Karpas-422 (cell line): Measurements from ENCODE around the gene WDR83. TPM values are rescaled to one million over a fixed set of nuclear protein-coding genes. Genes with fewer than 3 reads are reported as not detected.

Source experiments
- DNase-seq: peaks from one replicate; pipeline ENCODE4 v3.0.0-alpha.2; 2015
- H2AFZ ChIP-seq: fragments of 200-600 bp; sonication (generic); 2 replicates; pipeline ENCODE4 v1.6.1; 2014; ENCODE audit warnings: antibody characterized with exemption, low read length, mixed read lengths
- H3K27ac ChIP-seq: fragments of 200-600 bp; sonication (generic); 2 replicates; pipeline ENCODE4 v1.5.1; 2014; ENCODE audit warnings: mild to moderate bottlenecking, low read length, moderate library complexity
- H3K27me3 ChIP-seq: fragments of 200-600 bp; sonication (generic); 2 replicates; pipeline ENCODE4 v1.6.1; 2014; ENCODE audit warnings: low read length, mixed read lengths
- H3K36me3 ChIP-seq: fragments of 200-600 bp; sonication (generic); 2 replicates; pipeline ENCODE4 v1.6.1; 2014; ENCODE audit warnings: low read length, mixed read lengths; ENCODE audit not compliant: insufficient read depth
- H3K4me1 ChIP-seq: fragments of 200-600 bp; sonication (generic); 2 replicates; pipeline ENCODE4 v1.6.1; 2014; ENCODE audit warnings: mild to moderate bottlenecking, low read length, mixed read lengths
- H3K4me2 ChIP-seq: fragments of 200-600 bp; sonication (generic); 2 replicates; pipeline ENCODE4 v1.6.1; 2014; ENCODE audit warnings: low read length, low read depth, mild to moderate bottlenecking; ENCODE audit not compliant: poor library complexity, severe bottlenecking
- H3K4me3 ChIP-seq: fragments of 200-600 bp; sonication (generic); 2 replicates; pipeline ENCODE4 v1.5.1; 2014; ENCODE audit warnings: mild to moderate bottlenecking, antibody characterized with exemption, low read length, mixed read lengths
- H3K79me2 ChIP-seq: fragments of 200-600 bp; sonication (generic); 2 replicates; pipeline ENCODE4 v1.6.1; 2014; ENCODE audit warnings: mild to moderate bottlenecking, low read length, mixed read lengths
- H3K9ac ChIP-seq: fragments of 200-600 bp; sonication (generic); 2 replicates; pipeline ENCODE4 v1.6.0; 2014; ENCODE audit warnings: low read length
- H3K9me2 ChIP-seq: fragments of 200-600 bp; sonication (generic), shearing (Covaris generic); replicated peaks from 2 replicates; pipeline ENCODE4 v1.6.0; 2014; ENCODE audit warnings: mild to moderate bottlenecking, low read length, moderate library complexity; ENCODE audit not compliant: insufficient read depth
- H3K9me3 ChIP-seq: fragments of 300-700, 200-600 bp; sonication (generic); 2 replicates; pipeline ENCODE4 v1.6.1; 2014; ENCODE audit warnings: low read length, mixed read lengths
- H4K20me1 ChIP-seq: fragments of 200-600 bp; sonication (generic); 2 replicates; pipeline ENCODE4 v1.6.1; 2014; ENCODE audit warnings: mild to moderate bottlenecking, antibody characterized with exemption, low read length, low read depth; ENCODE audit not compliant: insufficient read depth
- total RNA-seq: library from RNA; depleted of rRNA; stranded (reverse); fragments of >200 nt; shearing (Covaris generic); gene quantifications from 2 replicates; pipeline ENCODE4 v1.2.3, GENCODE V29; 2014; ENCODE audit warnings: low replicate concordance

The WDR83 gene
- total RNA-seq, 1 experiment from 2014 or later: 16.5 TPM

DNA sequence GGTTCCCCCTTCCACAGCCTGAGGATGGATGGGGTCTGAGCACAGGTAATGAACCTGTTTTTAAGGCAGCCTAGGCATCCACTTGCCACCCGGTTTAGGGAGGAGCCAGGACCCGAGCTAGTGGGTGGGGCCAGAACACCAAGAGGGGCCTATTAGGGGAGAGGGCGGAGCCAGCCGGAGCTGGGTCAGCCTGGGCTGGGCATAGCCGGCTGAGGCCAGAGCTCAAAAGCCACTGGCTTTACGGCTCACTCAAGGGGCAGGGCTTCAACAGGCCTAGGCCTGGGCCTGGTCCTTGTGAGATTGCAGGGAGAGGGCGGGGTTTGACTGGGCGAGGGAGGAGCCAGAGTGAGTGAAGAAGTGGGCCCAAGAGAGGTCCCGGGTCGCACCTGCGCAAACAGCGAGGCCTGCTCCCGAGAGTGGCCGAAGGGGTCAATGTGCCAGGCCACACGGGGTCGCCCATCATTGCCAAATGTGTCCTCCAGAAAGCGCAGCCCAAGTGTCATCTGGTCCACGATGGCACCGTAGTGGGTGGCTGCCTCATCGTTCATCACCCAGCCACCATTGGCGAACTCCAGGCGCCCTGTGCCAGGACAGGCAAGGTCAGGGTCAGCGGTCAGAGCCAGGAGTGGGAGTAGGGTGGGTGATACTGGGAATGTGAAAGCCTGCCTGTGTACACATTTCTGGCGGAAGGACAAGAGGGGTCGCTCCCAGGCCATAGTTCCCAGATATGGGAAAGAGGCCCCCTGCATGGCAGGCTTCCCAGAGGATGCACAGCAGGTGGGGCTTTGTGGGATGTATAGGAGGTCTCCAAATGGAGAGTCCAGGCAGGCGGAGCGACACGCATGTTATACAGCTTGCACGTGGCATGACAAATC is 2.0 kb upstream of the WDR83 start:
- Histone ChIP-seq H2AFZ (0 out of 2 replicates have a peak overlapping the region, but pooled peaks have one; percentile 32), H3K4me2 (peak overlapping the region; percentile 89), H3K27ac (peak overlapping the region; percentile 78), H3K4me1 (peaks cover 36% of the 10 kb centered on the region), H3K4me3 (peak overlapping the region; percentile 94; the same call in 1 of the 2 replicates), H3K9me2 (no peaks in the 10 kb centered on the region), H3K9ac (peak overlapping the region; percentile 93), H3K36me3 (peaks cover 31% of the 10 kb centered on the region), H3K27me3 (no peaks in the 10 kb centered on the region), H4K20me1 (no peaks in the 10 kb centered on the region), H3K9me3 (no peaks in the 10 kb centered on the region), H3K79me2 (peaks cover 60% of the 10 kb centered on the region)
- DNase-seq: peak; percentile 79

DNA sequence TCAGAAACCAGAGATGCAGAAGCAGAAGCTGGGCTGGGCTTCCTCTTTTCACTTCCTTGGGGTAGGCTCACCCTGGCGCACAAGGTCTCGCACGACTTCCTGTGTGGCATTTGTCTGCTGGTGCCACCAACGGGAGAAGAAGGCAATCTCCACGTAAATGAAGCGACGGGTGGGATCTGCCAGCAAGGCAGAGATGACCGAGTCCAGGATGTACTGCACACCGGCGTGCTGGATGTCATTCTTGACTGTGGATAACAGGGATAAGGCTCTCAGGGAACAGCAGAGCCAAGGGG is 1.4 kb upstream of the WDR83 start:
- Histone ChIP-seq H3K9ac (peak overlapping the region; percentile 93), H3K9me2 (no peaks in the 10 kb centered on the region), H3K4me1 (peaks cover 40% of the 10 kb centered on the region), H3K4me3 (peak overlapping the region; percentile 94), H4K20me1 (no peaks in the 10 kb centered on the region), H3K4me2 (peak overlapping the region; percentile 89), H3K9me3 (no peaks in the 10 kb centered on the region), H3K27me3 (no peaks in the 10 kb centered on the region), H2AFZ (peak overlapping the region; percentile 32; the same call in 1 of the 2 replicates), H3K36me3 (peaks cover 31% of the 10 kb centered on the region), H3K79me2 (peaks cover 66% of the 10 kb centered on the region), H3K27ac (peak overlapping the region; percentile 78)
- DNase-seq: peak; percentile 95

DNA sequence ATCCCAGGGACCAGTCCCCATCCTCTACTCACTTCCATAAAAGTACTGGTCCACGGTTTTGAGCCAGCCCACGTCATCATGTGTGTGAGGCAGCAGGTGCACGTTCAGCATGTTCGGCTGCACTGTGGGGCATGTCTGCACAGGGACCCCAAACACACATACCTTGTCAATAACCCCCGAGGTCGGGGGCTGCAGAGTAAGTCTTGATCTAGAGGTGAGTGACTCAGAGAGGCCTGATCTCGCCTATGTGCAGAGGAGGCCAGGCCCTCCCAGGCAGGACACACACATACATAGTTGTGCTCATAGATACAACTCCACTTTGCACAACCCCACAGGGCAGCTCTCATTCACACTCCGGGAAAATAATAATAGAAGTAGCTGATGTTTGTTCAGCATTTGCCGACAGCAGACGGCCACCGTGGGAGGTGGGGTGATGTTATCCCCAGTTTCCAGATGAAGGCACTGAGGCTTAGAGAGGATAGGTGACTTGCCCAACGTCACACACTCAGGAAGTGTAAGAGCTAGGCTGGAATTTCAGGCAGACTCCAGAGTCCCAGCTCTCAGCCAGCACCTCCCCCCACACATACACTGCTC is 839 bp upstream of the WDR83 start:
- Histone ChIP-seq H2AFZ (peak overlapping the region; percentile 32; the same call in 1 of the 2 replicates), H4K20me1 (no peaks in the 10 kb centered on the region), H3K9me2 (no peaks in the 10 kb centered on the region), H3K9me3 (no peaks in the 10 kb centered on the region), H3K79me2 (peaks cover 71% of the 10 kb centered on the region), H3K36me3 (peaks cover 28% of the 10 kb centered on the region), H3K27me3 (no peaks in the 10 kb centered on the region), H3K4me1 (peaks cover 46% of the 10 kb centered on the region), H3K27ac (peak overlapping the region; percentile 78), H3K4me3 (peak overlapping the region; percentile 94), H3K4me2 (peak overlapping the region; percentile 89), H3K9ac (peak overlapping the region; percentile 93)
- DNase-seq: peak; percentile 60

DNA sequence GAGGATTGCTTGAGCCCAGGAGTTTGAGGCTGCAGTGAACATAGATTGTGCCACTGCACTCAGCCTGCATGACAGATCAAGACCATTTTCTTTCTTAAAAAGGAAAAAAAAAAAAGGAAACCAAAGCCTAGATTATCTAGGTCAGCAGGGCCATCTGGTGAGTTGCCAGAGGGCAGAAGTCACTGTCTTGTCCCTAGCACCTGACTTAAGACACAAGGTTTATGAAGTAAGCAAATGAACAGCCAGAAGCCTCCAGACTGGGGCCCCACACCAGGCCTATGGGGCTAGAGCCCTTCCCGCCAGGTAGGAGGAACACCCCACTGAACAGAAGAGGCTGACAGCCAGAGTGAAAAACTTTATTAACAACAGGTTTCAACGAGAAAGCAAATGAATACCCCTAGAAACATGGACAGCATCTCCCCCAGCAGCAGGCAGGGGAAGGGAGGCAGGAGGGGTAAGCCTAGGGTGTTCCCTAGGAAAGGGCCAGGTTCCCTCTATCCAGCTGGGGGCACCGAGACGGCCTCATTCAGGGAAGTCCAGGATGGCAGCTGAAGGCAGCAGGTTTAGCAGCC is 1.2 kb downstream of the WDR83 start:
- Histone ChIP-seq H3K27ac (peak overlapping the region; percentile 29; the same call in 1 of the 2 replicates), H3K27me3 (no peaks in the 10 kb centered on the region), H3K9ac (peak overlapping the region; percentile 93), H3K4me2 (peak overlapping the region; percentile 89), H3K36me3 (peaks cover 21% of the 10 kb centered on the region), H4K20me1 (no peaks in the 10 kb centered on the region), H3K9me2 (no peaks in the 10 kb centered on the region), H2AFZ (no peak overlapping the region), H3K9me3 (no peaks in the 10 kb centered on the region), H3K4me3 (peak overlapping the region; percentile 94), H3K4me1 (peaks cover 47% of the 10 kb centered on the region), H3K79me2 (peaks cover 72% of the 10 kb centered on the region)
- DNase-seq: no peak

DNA sequence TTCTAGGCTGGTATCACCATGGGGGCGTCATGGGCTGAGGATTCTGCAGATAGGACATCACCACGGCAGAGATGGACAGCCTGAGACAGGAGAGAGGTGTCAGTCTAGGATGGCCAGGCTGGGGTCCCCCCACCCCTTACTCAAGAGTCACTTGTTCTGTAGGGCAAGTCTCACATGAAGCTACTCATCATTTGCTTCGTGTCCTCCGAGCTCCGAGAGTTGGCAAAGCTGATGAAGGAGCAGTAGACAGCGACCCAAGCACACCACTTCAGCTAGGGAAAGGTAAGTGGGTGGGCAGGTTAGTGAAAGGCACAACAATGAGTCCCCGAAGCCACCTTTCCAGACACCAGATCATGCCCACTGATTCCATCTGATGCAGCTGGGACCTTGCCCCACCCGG is 1.7 kb downstream of the WDR83 start:
- no peak for DNase-seq
- Histone ChIP-seq H3K4me1 (peaks cover 47% of the 10 kb centered on the region), H3K9me3 (no peaks in the 10 kb centered on the region), H3K9ac (peak overlapping the region; percentile 93), H3K36me3 (peaks cover 17% of the 10 kb centered on the region), H3K9me2 (no peaks in the 10 kb centered on the region), H3K27ac (peak overlapping the region; percentile 80; the same call in 1 of the 2 replicates), H2AFZ (no peak overlapping the region), H3K27me3 (no peaks in the 10 kb centered on the region), H4K20me1 (no peaks in the 10 kb centered on the region), H3K4me2 (peak overlapping the region; percentile 89), H3K4me3 (peak overlapping the region; percentile 85), H3K79me2 (peaks cover 68% of the 10 kb centered on the region)

DNA sequence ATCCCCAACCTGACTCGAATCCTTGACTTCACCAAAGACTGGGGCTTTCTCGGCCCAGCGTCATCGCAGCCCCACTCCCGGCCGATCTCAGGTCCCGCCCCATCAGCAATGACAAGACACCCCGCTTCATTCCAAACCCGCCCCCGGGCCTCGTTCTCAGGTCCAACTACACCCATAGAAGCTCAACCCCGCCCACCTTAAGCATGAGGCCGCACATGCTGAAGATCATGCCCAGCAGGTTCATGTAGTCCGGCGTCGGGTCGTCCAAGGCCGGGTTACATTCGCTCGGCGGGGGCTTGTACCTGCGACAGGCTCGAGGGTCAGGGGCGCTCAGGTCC is 2.3 kb downstream of the WDR83 start:
- peaks cover 11% of the 10 kb centered on the region for H3K36me3 ChIP-seq
- H3K27ac ChIP-seq: peak overlapping the region; percentile 80
- H3K9ac ChIP-seq: peak overlapping the region; percentile 93
- DNase-seq: peak; percentile 87
- H3K9me2 ChIP-seq: no peaks in the 10 kb centered on the region
- H3K27me3 ChIP-seq: no peaks in the 10 kb centered on the region
- H4K20me1 ChIP-seq: no peaks in the 10 kb centered on the region
- peaks cover 47% of the 10 kb centered on the region for H3K4me1 ChIP-seq
- peak overlapping the region; percentile 85 for H3K4me3 ChIP-seq
- H3K4me2 ChIP-seq: peak overlapping the region; percentile 89
- peak overlapping the region; percentile 98; the same call in 1 of the 2 replicates for H2AFZ ChIP-seq
- no peaks in the 10 kb centered on the region for H3K9me3 ChIP-seq
- peaks cover 63% of the 10 kb centered on the region for H3K79me2 ChIP-seq

DNA sequence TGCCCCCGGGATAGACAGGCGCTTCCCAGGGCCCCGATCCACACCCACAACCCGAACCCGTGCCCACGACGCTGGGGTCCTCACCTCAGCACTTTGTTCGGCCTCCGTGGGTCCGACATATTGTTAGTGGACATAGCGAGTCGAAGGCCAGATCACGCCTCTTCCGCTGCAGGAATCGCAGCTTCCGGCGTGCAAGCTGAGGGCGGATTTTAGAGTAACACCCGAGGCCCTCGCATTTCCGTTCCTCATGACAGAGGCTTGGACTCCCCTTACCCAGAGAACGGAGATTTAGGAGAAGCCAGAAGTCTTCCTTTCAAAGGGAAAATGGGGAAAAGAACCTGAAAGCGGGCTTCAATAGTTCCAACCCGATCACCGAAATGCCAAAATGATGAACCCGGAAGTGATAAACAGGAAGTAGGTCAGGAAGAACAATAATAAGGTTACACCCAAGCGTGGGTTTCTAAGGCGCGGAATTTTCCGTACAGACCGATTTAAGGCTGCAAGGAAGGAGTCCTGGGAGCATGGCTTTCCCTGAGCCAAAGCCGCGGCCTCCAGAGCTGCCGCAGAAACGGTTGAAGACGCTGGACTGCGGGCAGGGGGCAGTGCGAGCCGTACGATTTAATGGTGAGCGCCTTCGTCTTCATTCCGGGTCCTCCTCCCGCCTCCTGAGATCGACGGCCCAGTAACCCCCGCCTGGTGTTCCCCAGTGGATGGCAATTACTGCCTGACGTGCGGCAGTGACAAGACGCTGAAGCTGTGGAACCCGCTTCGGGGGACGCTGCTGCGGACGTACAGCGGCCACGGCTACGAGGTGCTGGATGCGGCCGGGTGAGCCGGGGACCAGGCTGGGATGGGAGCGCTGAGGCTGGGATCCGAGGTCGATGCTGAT is 2.9 kb downstream of the WDR83 start:
- Histone ChIP-seq H3K9me3 (no peaks in the 10 kb centered on the region), H3K4me1 (peaks cover 43% of the 10 kb centered on the region), H3K36me3 (peaks cover 9% of the 10 kb centered on the region), H3K9me2 (no peaks in the 10 kb centered on the region), H4K20me1 (no peaks in the 10 kb centered on the region), H3K79me2 (peaks cover 57% of the 10 kb centered on the region), H3K4me3 (peak overlapping the region; percentile 85), H3K9ac (peak overlapping the region; percentile 93), H3K27ac (peak overlapping the region; percentile 80), H3K27me3 (no peaks in the 10 kb centered on the region), H2AFZ (peak overlapping the region; percentile 98), H3K4me2 (peak overlapping the region; percentile 89)
- DNase-seq: peak; percentile 91
